ENCODE data around the gene FERMT2.

- TF ChIP-seq CTCF (IDR thresholded peaks at IDR 0.05) (no peak), POLR2A (IDR thresholded peaks at IDR 0.05) (no peak)
Observed at GRCh38 chr14:52860209-52860608, 90.6 kb downstream of the FERMT2 start.
